HG03097 (cell line): ENCODE measurements around the gene NUCKS1.
A peak's percentile ranks its signal among the peaks of the same experiment; 100 is the strongest.

Experiments
- ATAC-seq: cut with Tn5 transposase; IDR thresholded peaks from one replicate; pipeline ENCODE4 v1.9.1; 2021; ENCODE audit not compliant: unreplicated experiment, low FRiP score

NUCKS1 gene

GRCh38 chr1:205672395-205672889 is 77.5 kb downstream of the NUCKS1 start:
- ATAC-seq = no peak

- no peak for ATAC-seq
These were observed 79.2 kb downstream of the NUCKS1 start for GRCh38 chr1:205670611-205671430.

DNA sequence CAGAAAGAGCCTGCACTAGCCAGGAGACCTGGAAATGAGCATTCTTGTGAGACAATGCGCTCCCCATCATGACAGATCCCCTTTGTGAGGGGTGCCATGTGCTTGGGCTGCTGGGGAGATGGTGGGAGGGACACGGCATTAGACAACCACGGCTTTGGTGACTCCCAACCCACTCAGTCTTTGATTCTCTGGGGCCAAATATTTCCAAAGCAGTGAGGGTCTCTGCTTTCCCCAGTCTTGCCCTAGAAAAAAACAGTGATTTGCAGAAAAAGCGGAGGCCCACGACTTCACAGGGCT is 79.9 kb downstream of the NUCKS1 start:
- no peak for ATAC-seq

- ATAC-seq = peak; percentile 28
These were observed 80.4 kb downstream of the NUCKS1 start for GRCh38 chr1:205669341-205670149.

GRCh38 chr1:205668951-205669340 is 81.0 kb downstream of the NUCKS1 start:
- peak; percentile 44 for ATAC-seq

GRCh38 chr1:205667909-205668643 is 81.9 kb downstream of the NUCKS1 start:
- ATAC-seq = no peak

DNA sequence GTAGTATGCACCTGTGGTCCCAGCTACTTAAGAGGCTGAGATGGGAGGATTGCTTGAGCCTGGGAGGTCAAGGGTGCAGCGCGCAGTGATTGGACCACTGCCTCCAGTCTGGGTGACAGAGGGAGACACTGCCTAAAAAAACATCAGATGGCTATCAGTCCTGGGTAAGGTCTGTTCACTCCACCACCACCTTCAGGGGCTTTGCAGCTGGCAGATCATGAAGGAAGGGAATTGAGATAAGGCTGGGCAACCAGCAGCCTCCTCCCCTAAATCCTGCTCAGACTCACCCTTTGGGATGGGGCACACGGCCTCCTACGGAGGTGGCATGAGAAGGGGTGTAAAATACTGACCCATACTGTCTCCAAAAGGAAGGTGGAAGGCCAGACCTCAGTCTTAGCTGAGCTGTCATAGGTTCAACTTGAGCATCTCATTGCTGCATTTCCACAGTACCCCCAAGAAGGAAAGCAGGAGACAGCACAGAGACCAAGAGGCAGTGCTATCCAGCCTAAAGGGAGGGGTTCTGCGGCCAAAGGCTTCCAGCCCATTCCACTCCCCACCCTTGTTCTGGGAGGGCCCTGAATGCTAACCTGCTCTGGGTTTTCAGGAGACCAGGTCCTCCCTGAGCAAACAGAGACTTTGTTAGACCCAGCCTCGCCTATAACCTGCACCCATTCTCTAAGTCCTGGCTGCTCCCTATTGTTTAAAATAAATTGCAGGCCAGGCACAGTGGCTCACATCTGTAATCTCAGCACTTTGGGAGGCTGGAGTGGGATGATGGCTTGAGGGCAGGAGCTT is 83.4 kb downstream of the NUCKS1 start:
- no peak for ATAC-seq

- ATAC-seq = no peak
These were observed 84.6 kb downstream of the NUCKS1 start for GRCh38 chr1:205665201-205666045.

GRCh38 chr1:205664399-205665017 is 85.5 kb downstream of the NUCKS1 start:
- ATAC-seq = no peak

DNA sequence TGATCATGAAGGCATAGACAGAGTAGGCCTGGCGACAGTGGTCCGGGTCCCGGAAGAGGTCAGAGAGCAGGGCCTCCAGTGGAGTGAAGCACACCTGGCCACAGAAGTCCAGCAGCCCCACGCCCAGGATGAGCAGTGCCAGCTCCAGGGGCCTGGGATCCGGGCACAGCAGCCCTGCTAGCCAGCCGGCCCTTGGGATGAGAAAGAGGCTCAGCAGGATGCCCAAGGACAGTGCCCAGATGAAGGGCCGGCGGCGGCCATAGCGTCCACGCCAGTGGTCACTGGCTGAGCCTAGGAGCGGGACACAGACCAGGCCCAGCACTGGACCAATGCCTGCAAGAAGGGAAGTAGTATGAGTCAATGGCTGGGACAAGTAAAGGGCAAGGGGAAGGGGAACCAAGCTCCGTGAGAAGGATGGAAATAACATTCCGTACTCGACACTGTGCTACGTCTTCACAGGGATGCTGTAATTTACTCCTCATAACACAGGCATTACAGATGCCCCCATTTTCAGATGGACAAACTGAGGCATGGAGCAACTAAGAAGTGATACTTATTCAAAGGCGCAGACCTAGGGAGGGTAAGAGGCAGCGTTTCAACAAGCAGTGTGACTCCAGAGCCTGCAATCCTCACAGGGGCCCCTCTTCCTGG is 86.6 kb downstream of the NUCKS1 start:
- no peak for ATAC-seq
